ENCODE data around the gene ZC2HC1C.
A peak's percentile ranks its signal among the peaks of the same experiment; 100 is the strongest.
"Not testable (repeated sequence)": the region's sequence is repeated elsewhere in the genome, so short reads cannot be mapped to it uniquely, and the experiment has no call there.

The ZC2HC1C gene

GRCh38 chr14:75054421-75054820 lies 15.0 kb upstream of the ZC2HC1C start:
- DNase-seq (ENCODE audit: low read depth in 2 of 2) = no peak

GRCh38 chr14:75059642-75060041 lies 9.8 kb upstream of the ZC2HC1C start:
- DNase-seq (ENCODE audit: low read depth in 2 of 2) = no peak

DNA sequence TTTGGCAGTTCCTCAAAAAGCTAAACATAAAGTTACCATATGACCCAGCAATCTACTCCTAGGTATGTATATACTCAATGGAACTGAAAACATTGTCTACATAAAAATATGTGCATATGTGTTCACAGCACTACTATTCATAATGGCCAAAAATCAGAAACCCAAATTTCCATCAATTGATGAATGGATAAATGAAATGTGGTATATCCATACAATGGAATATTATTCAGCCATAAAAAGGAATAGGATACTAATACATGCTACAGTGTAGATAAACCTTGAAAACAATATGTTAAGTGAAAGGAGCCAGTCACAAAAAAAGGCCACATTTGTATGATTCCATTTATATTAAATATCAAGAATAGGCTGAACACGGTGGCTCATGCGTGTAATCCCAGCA lies 9.0 kb upstream of the ZC2HC1C start:
- no peak for DNase-seq (ENCODE audit: low read depth in 2 of 2)

GRCh38 chr14:75063013-75063412 lies 6.4 kb upstream of the ZC2HC1C start:
- no peak for DNase-seq (ENCODE audit: low read depth in 2 of 2)

GRCh38 chr14:75063491-75064204 lies 5.8 kb upstream of the ZC2HC1C start, which contains the start of gene ACYP1:
Gene ACYP1, minus strand, starts transcription at chr14:75064024. Its CDS starts 471 bp downstream, at chr14:75063553.
- peak; percentile 76 to 80 for DNase-seq (ENCODE audit: low read depth in 2 of 2)

- no peak for DNase-seq (ENCODE audit: low read depth in 2 of 2)
These were observed 5.3 kb upstream of the ZC2HC1C start for GRCh38 chr14:75064205-75064567.

DNA sequence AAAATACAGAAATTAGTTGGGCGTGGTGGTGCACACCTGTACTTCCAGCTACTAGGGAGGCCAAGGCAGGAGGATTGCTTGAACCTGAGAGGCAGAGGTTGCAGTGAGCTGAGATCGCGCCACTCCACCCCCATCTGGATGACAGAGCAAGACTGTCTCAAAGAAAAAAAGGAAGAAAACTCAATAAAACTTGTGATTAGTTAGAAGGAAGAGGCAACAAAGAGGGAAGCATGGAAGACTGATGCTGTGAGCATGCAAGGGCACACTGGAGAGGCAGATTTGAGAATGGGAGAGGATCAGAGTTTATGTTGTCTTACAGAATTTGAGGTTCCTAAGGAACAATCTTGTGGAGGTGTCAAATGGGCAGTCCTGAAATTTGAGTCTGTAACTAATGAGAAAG lies 2.8 kb upstream of the ZC2HC1C start:
- DNase-seq (ENCODE audit: low read depth in 2 of 2) = no peak

- DNase-seq (ENCODE audit: low read depth in 2 of 2) = no peak
These were observed 2.2 kb upstream of the ZC2HC1C start for GRCh38 chr14:75067212-75067611.

DNA sequence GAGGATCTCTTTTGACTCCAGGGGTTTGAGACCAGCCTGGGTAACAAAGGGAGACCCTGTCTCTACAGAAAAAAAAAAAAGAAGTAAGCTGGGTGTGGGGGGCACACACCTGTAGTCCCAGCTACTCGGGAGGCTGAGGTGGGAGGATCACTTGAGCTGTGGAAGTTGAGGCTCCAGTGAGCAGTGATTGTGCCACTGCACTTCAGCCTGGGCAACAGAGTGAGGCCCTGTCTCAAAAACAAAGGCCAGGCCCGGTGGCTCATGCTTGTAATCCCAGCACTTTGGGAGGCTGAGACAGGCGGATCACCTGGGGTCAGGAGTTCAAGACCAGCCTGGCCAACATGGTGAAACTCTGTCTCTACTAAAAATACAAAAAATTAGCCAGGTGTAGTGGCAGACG lies 1.7 kb upstream of the ZC2HC1C start:
- not testable (repeated sequence) for DNase-seq (ENCODE audit: low read depth in 2 of 2)

DNA sequence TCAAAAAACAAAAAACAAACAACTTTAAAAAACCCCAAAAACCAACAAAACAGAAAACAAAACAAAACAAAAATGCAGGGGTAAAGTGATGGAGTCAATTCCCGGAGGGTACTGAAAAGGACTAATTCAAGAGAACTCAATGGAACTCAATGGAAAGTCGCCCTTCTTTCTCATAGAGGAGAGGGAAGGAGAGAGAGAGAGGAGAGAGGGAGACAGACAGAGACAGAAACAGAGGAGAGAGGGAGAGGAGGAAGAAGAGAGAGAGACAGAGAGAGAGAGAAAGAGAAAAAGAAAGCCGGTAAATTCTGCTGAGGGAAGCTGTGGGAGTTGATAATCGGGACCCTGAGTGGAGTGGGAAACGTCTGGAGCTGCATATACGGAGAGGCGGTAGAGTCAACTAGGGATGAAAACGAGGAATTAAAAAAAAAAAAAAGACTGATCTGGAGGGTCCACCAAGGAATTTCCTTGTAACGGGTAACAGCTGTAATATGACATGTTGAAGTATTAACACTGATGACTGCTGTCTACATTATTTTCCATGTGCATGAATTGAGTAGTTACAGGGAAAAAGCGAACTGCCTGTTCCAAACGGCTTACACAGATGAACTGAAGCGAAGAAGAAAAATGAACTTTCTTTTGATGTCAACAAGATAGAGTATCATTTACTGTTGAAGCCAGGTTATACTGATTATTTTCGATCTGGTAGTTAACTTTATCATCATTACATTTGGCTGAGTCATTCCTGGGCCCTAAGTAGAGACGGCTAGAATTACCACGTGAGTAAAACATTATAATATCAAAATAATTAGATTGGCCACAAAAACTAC lies 934 bp upstream of the ZC2HC1C start:
- DNase-seq (ENCODE audit: low read depth in 2 of 2) = no peak

DNA sequence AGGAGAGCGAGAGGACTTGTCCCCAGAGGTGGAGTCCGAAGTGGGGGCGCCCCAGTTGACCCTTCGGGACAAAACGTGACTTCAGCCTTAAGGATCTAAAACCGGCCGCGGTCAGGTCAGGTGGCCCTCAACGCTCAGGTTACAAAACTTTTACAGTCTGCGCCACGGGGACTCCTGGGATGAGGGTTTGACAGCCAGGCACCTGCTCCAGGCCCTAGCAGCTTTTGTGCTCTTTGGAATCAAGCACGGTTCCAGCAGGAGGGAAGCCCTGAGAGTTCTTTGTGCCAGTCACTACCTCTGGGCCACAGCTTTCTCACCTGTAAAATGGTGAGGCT lies 337 bp downstream of the ZC2HC1C start:
- DNase-seq (ENCODE audit: low read depth in 2 of 2) = no peak

DNA sequence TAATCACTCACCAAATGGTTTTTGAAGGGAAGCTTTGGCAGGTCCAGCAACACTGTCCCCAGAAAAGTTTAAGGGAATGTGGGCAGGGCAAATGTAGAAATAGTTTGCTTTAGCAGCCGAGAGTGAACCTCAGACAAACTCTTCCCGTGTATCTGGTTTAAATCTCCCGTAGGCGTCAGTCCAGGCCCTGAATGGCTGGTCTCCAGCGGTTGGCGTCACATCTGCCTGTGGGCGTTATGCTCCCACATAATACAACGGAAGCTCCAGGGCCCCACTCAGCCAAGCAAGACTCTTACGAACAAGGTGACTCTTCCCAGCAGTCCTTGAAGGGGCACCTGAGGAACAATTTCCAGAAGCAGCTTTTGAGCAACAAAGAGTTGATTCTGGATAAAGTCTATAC lies 942 bp downstream of the ZC2HC1C start:
- DNase-seq (ENCODE audit: low read depth in 2 of 2) = no peak

GRCh38 chr14:75077794-75078193 lies 8.4 kb downstream of the ZC2HC1C start:
- DNase-seq (ENCODE audit: low read depth in 2 of 2) = no peak

- no peak for DNase-seq (ENCODE audit: low read depth in 2 of 2)
These were observed 10.1 kb downstream of the ZC2HC1C start for GRCh38 chr14:75079521-75079920.

DNA sequence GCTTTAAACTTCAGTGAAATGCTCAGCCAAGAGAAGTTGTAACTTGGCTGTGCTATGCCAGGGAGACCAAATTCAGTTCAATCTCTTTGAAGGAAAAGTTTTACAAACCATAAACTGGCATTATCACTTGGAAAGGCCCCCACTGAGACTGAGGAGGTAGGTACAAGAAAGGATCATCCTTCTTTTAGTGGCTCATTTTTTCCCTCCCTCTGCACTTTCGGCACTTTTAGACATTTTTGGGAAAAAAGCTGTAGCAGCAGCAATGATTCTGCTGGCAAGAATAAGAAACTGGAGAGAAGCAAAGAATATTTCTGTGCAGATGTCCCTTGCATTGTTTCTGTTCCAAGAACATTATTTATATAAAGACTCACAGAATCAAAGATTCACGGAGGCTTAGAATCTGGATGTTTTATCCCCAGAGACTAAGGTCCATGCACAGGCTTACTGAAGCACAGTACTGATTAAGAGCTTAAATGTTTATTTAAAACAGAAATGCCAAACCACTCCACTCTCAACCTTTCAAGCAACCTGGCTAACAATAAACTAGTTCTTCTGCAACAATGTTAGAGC lies 12.3 kb downstream of the ZC2HC1C start:
- DNase-seq (ENCODE audit: low read depth in 2 of 2) = no peak

- no peak for DNase-seq (ENCODE audit: low read depth in 2 of 2)
These were observed 13.8 kb downstream of the ZC2HC1C start for GRCh38 chr14:75083271-75083670.

DNA sequence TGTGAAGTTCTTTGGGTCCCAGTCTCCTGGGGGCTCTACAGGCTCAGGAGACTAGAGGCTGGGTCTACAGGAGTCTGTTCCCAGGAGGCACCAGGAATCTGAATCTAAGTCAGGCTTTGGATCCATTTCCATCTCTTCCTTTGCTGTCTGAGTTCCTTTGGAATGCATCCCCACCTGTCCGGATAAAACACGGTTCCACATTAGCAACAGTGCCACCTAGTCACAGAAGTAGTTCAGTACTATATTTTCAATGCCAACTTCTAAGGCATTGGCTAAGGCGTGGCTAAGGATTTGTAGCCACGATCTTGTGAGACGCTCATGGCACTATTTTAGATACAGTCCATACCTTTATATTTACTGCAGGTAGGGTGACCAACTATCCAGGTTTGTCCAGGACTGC lies 15.1 kb downstream of the ZC2HC1C start:
- no peak for DNase-seq (ENCODE audit: low read depth in 2 of 2)

GRCh38 chr14:75088153-75088552 lies 18.7 kb downstream of the ZC2HC1C start:
- DNase-seq (ENCODE audit: low read depth in 2 of 2) = no peak

GRCh38 chr14:75088566-75089373 lies 19.3 kb downstream of the ZC2HC1C start:
- DNase-seq (ENCODE audit: low read depth in 2 of 2) = no peak

- no peak for DNase-seq (ENCODE audit: low read depth in 2 of 2)
These were observed 20.9 kb downstream of the ZC2HC1C start for GRCh38 chr14:75090353-75090752.

DNA sequence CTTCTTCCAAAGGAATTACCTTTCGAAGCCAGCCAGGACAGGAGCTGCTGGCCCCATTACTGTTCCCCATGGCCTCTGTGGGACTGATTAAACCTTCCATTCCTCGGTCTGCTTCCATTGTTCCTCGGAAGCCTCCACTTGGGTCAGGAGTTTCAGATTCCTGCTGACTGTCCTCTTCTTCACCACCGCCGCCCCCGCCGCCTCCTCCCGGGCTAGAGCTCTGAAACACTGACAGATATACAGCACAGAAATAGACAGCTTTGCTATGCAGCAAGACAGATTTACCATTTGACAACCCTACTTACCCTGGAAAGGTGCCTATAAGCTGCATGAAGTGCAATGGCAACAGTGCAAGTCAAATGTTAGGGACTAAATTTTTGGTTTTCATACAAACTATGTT lies 21.8 kb downstream of the ZC2HC1C start:
- DNase-seq (ENCODE audit: low read depth in 2 of 2) = no peak

DNA sequence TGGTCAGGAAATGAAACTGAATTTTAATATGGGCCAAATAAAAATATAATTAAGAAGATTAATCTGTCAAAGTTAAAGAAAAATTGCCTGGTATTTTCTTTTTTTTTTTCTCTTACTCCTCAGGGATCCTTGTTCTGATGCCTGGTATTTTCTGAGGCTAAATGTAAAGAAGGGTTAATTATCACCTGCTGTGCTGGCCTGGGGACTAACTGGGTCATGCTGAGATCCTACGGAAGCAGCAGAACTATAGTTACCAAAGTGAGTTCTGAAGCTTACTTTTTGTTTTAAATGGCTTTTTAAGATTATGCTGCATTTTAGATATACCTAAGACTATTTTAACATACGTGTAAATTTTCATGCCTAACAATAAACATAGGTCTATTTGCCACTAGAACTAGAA lies 23.3 kb downstream of the ZC2HC1C start:
- no peak for DNase-seq (ENCODE audit: low read depth in 2 of 2)

Data from activated CD8-positive, alpha-beta memory T cell treated with anti-CD3 and anti-CD28 coated beads for 4 hours (primary cell).